HepG2 (cell line): ENCODE data around the gene OSBPL10. TPM values are rescaled to one million over a fixed set of nuclear protein-coding genes. Genes with fewer than 3 reads are reported as not detected.

Experiments used
- ATAC-seq: fragments of 200-7000 bp; cut with Tn5 transposase; 3 replicates; pipeline ENCODE4 v1.9.1; 2020; ENCODE audit warnings: mild to moderate bottlenecking, moderate library complexity
- BruUV-seq: library from RNA; stranded (reverse); fragments of 400-500 nt; replicated peaks from 2 replicates; lab custom pipeline; 2021; lab: Mats Ljungman, UMichigan
- CTCF ChIA-PET: fragments of 300-600 bp; formaldehyde crosslinking; extraction: SDS; loops from one replicate; lab custom pipeline; 2021; ENCODE audit warnings: low total read pairs, inconsistent platforms, low intra/inter-chr PET ratio; lab: Yijun Ruan, JAX
- POLR2A ChIA-PET: fragments of 350-600 bp; sonication (Branson Sonifier 250); formaldehyde crosslinking; loops from one replicate; lab custom pipeline; 2020; ENCODE audit warnings: antibody characterized with exemption, inconsistent platforms; lab: Yijun Ruan, JAX
- DNase-seq: peaks from one replicate; pipeline ENCODE4 v3.0.0-alpha.2; 2015; ENCODE audit warnings: low spot score
- FAIRE-seq: peaks from 3 replicates; lab custom pipeline; 2011; peaks lifted over from hg19 to GRCh38; lab: Jason Lieb, UNC
- H2AFZ ChIP-seq: one replicate; pipeline ENCODE4 v1.6.1; 2011; ENCODE audit warnings: low read length, inconsistent platforms
- H3K27ac ChIP-seq: fragments of 300-600 bp; 3 replicates; pipeline ENCODE4 v1.8.0; 2011; ENCODE audit warnings: mixed run types, mild to moderate bottlenecking, mixed read lengths, low read length, inconsistent platforms; ENCODE audit not compliant: insufficient read depth; ENCODE audit errors: extremely low read length
- H3K27me3 ChIP-seq, 2 experiments: fragments of 200-600 bp in 1 of 2; 2 replicates in 1 of 2; 3 replicates in 1 of 2; pipeline versions ENCODE4 v1.6.0 to v1.8.0; 2011; ENCODE audit warnings: low read length in 2 of 2, mild to moderate bottlenecking in 2 of 2, moderate library complexity in 2 of 2, inconsistent platforms in 1 of 2; ENCODE audit not compliant: insufficient read depth in 2 of 2, control insufficient read depth in 1 of 2
- H3K36me3 ChIP-seq, 2 experiments: fragments of 200-600 bp in 1 of 2; replicated peaks in 1 of 2; 2 replicates in 1 of 2; 3 replicates in 1 of 2; pipeline versions ENCODE4 v1.5.1 to v1.8.0; 2011; ENCODE audit warnings: low read length in 2 of 2, inconsistent platforms in 1 of 2; ENCODE audit not compliant: insufficient read depth in 2 of 2, control insufficient read depth in 1 of 2
- H3K4me1 ChIP-seq: 2 replicates; pipeline ENCODE4 v1.5.1; 2012; ENCODE audit warnings: low read length, inconsistent platforms; ENCODE audit not compliant: insufficient read depth
- H3K4me2 ChIP-seq: 2 replicates; pipeline ENCODE4 v1.6.0; 2011; ENCODE audit warnings: low read depth, low read length, inconsistent platforms
- H3K4me3 ChIP-seq, 3 experiments: fragments of 200-600 bp in 1 of 3; sonication (generic), shearing (Covaris generic) in 1 of 3; replicated peaks in 1 of 3; 2 replicates each; pipeline ENCODE4 v1.5.1; 2011 to 2016; ENCODE audit warnings: low read length in 3 of 3, inconsistent platforms in 2 of 3, low read depth in 2 of 3, mild to moderate bottlenecking in 2 of 3, control low read depth in 1 of 3, mixed read lengths in 1 of 3; ENCODE audit not compliant: insufficient read depth in 1 of 3
- H3K79me2 ChIP-seq: one replicate; pipeline ENCODE4 v1.6.1; 2011; ENCODE audit warnings: low read length, inconsistent platforms; ENCODE audit not compliant: insufficient read depth
- H3K9ac ChIP-seq: 2 replicates; pipeline ENCODE4 v1.6.0; 2011; ENCODE audit warnings: mild to moderate bottlenecking, low read depth, low read length, inconsistent platforms; ENCODE audit not compliant: insufficient read depth
- H3K9me3 ChIP-seq: 2 replicates; pipeline ENCODE4 v1.5.1; 2012; ENCODE audit warnings: mild to moderate bottlenecking, low read length
- H4K20me1 ChIP-seq: 2 replicates; pipeline ENCODE4 v1.6.0; 2011; ENCODE audit warnings: inconsistent platforms, mild to moderate bottlenecking, low read length, moderate library complexity; ENCODE audit not compliant: insufficient read depth
- BATF2 ChIP-seq: sonication (generic); formaldehyde crosslinking; IDR thresholded peaks from 2 replicates; pipeline ENCODE4 v1.8.0; 2022; ENCODE audit warnings: mild to moderate bottlenecking, missing genetic modification reagents, moderate library complexity
- BCLAF1 ChIP-seq: fragments of 450-650 bp; IDR thresholded peaks from 2 replicates; pipeline ENCODE4 v1.6.1; 2017; ENCODE audit warnings: mild to moderate bottlenecking
- BHLHE40 ChIP-seq: IDR thresholded peaks from 2 replicates; pipeline ENCODE4 v1.6.1; 2011; ENCODE audit warnings: low read length, improper control_type of control experiment
- CHCHD3 ChIP-seq: sonication (generic); formaldehyde crosslinking; IDR thresholded peaks from 2 replicates; pipeline ENCODE4 v1.8.0; 2022; ENCODE audit warnings: mild to moderate bottlenecking, missing genetic modification reagents, moderate library complexity
- HMGA1 ChIP-seq: sonication (generic); formaldehyde crosslinking; conservative IDR thresholded peaks from 2 replicates; pipeline ENCODE4 v1.4.0; 2020; ENCODE audit warnings: missing genetic modification reagents
- HOXA7 ChIP-seq: sonication (generic); formaldehyde crosslinking; IDR thresholded peaks from 2 replicates; pipeline ENCODE4 v1.8.1; 2022; ENCODE audit warnings: mild to moderate bottlenecking, missing genetic modification reagents, moderate library complexity
- ISL2 ChIP-seq: sonication (generic); formaldehyde crosslinking; IDR thresholded peaks from 2 replicates; pipeline ENCODE4 v1.5.0; 2020; ENCODE audit warnings: missing genetic modification reagents
- KLF13 ChIP-seq: sonication (generic); formaldehyde crosslinking; IDR thresholded peaks from 2 replicates; pipeline ENCODE4 v1.4.0; 2020; ENCODE audit warnings: mild to moderate bottlenecking, missing genetic modification reagents
- LRRFIP1 ChIP-seq: sonication (generic); formaldehyde crosslinking; conservative IDR thresholded peaks from 2 replicates; pipeline ENCODE4 v1.4.0; 2020; ENCODE audit warnings: missing genetic modification reagents
- MIER2 ChIP-seq: IDR thresholded peaks from 2 replicates; pipeline ENCODE4 v1.6.1; 2016; ENCODE audit warnings: missing biosample characterization, missing genetic modification reagents
- MNT ChIP-seq: fragments of 450-650 bp; IDR thresholded peaks from 2 replicates; pipeline ENCODE4 v1.6.1; 2016
- NFYB ChIP-seq: sonication (generic); formaldehyde crosslinking; IDR thresholded peaks from 2 replicates; pipeline ENCODE4 v1.4.0; 2020; ENCODE audit warnings: missing genetic modification reagents
- SOX5 ChIP-seq: IDR thresholded peaks from 2 replicates; pipeline ENCODE4 v1.6.1; 2016; ENCODE audit warnings: borderline replicate concordance
- TCF12 ChIP-seq, 2 experiments: fragments of 450-650 bp in 1 of 2; sonication (generic) in 1 of 2; formaldehyde crosslinking in 1 of 2; IDR thresholded peaks; 2 replicates each; pipeline versions ENCODE4 v1.6.1 to v1.8.0; 2017 to 2022; ENCODE audit warnings: antibody characterized with exemption in 1 of 2, mild to moderate bottlenecking in 1 of 2, missing genetic modification reagents in 1 of 2, moderate library complexity in 1 of 2
- ZC3H4 ChIP-seq: sonication (generic); formaldehyde crosslinking; IDR thresholded peaks from 2 replicates; pipeline ENCODE4 v1.4.0; 2020; ENCODE audit warnings: missing genetic modification reagents, borderline replicate concordance
- ZNF333 ChIP-seq: sonication (generic); formaldehyde crosslinking; IDR thresholded peaks from 2 replicates; pipeline ENCODE4 v1.4.0; 2020; ENCODE audit warnings: mild to moderate bottlenecking, missing genetic modification reagents, borderline replicate concordance
- ZNF816 ChIP-seq: sonication (generic); formaldehyde crosslinking; IDR thresholded peaks from 2 replicates; pipeline ENCODE4 v1.8.0; 2022; ENCODE audit warnings: missing genetic modification reagents, mild to moderate bottlenecking, borderline replicate concordance
- WGBS: methylation state at CpG from one replicate; pipeline ENCODE4 v1.1.6; 2017; ENCODE audit warnings: low lambda C conversion rate; 5-methylcytosine and 5-hydroxymethylcytosine counted together
- in situ Hi-C: cut with HindIII; loops from 2 replicates; pipeline ENCODE4 v1.10.0; 2017; ENCODE audit warnings: low pct_unique_long_range_greater_than_20kb; ENCODE audit not compliant: extremely low pct_ligation_motif_present
- intact Hi-C: fragments of 100-400 bp; cut with micrococcal nuclease; formaldehyde crosslinking; loops from one replicate; pipeline ENCODE4 v1.10.0; 2022; ENCODE audit not compliant: unreplicated experiment
- polyA plus RNA-seq, 8 experiments: library from polyadenylated mRNA; depleted of rRNA in 3 of 8; stranded (reverse) in 7 of 8; unstranded in 1 of 8; fragments of >200 nt; fragmentation: Illumina TruSeq in 4 of 8; extraction: Trizol in 4 of 8; gene quantifications; 2 replicates each; pipeline versions ENCODE4 v1.2.1 to v1.2.3, GENCODE V29; 2011 to 2016; ENCODE audit warnings: low read depth in 4 of 8, missing spikeins in 1 of 8, mixed read lengths in 1 of 8; ENCODE audit not compliant: insufficient read depth in 1 of 8
- total RNA-seq, 5 experiments: library from RNA; depleted of rRNA; stranded (reverse); fragments of >200 nt; fragmentation: Illumina TruSeq; extraction: Trizol; gene quantifications; 2 replicates each; pipeline ENCODE4 v1.2.3, GENCODE V29; 2016; ENCODE audit warnings: low read depth in 1 of 5

OSBPL10 gene
- total and polyA plus RNA-seq, 2 of the 13 experiments (the other 11 are each of a cell fraction or from before 2014, with no cell fraction given): 10.3 to 28.6 TPM

- TF ChIP-seq HOXA7 (CRISPR knock-in tag) (no peak), BHLHE40 (no peak), KLF13 (CRISPR knock-in tag) (no peak), ZNF816 (CRISPR knock-in tag) (no peak)
These were observed 182.2 kb downstream of the OSBPL10 start (continued) for GRCh38 chr3:31798840-31799239.

GRCh38 chr3:31793821-31794220 is 187.2 kb downstream of the OSBPL10 start:
- Histone ChIP-seq H3K4me2 (no peak overlapping the region), H4K20me1 (no peaks in the 10 kb centered on the region), H3K36me3 (peaks cover 0 to 6% of the 10 kb centered on the region in 2 experiments; a peak in 2 of 5 replicates), H3K4me3 (no peak overlapping the region), H3K4me1 (no peaks in the 10 kb centered on the region), H3K79me2 (no peaks in the 10 kb centered on the region), H3K27me3 (no peaks in the 10 kb centered on the region), H2AFZ (no peak overlapping the region), H3K9me3 (no peaks in the 10 kb centered on the region), H3K27ac (no peak overlapping the region), H3K9ac (no peak overlapping the region)
- POLR2A ChIA-PET: no interaction called here
- intact Hi-C loops: no loop called here
- ATAC-seq (no peak), FAIRE-seq (no peak), DNase-seq (no peak)
- in situ Hi-C loops: no loop called here
- CTCF ChIA-PET: no interaction called here
- 91% methylated on average over 4 of the region's 4 CpGs for WGBS
- no TSS peak for BruUV-seq
- TF ChIP-seq CHCHD3 (CRISPR knock-in tag) (no peak), ZNF816 (CRISPR knock-in tag) (no peak), BCLAF1 (no peak), MNT (no peak), TCF12 (IDR thresholded peaks at IDR 0.05) (no peak), TCF12 (CRISPR knock-in tag; IDR thresholded peaks at IDR 0.05) (no peak), SOX5 (CRISPR knock-in tag) (no peak), NFYB (no peak), BATF2 (CRISPR knock-in tag) (no peak), ISL2 (CRISPR knock-in tag) (no peak), ZC3H4 (CRISPR knock-in tag) (no peak), HMGA1 (CRISPR knock-in tag) (no peak), ZNF333 (CRISPR knock-in tag) (no peak), LRRFIP1 (CRISPR knock-in tag) (no peak), MIER2 (CRISPR knock-in tag) (no peak)
